CD14-positive monocyte (primary cell): ENCODE results near the gene ZFPM1. TPM values are rescaled to one million over a fixed set of nuclear protein-coding genes. Genes with fewer than 3 reads are reported as not detected.

Experiments
- DNase-seq, 3 donors: peaks; one replicate each; pipeline ENCODE4 v3.0.0-alpha.2; 2011 to 2022
- H2AFZ ChIP-seq: 2 replicates; pipeline ENCODE4 v1.6.0; 2012; ENCODE audit warnings: mild to moderate bottlenecking, low read depth, low read length, inconsistent platforms; ENCODE audit not compliant: insufficient read depth, poor library complexity, severe bottlenecking
- H3K27ac ChIP-seq, 2 donors: 1 replicate in 1 of 2; 2 replicates in 1 of 2; pipeline ENCODE4 v1.5.1; 2012 to 2013; ENCODE audit warnings: low read length in 2 of 2, control low read depth in 1 of 2, inconsistent platforms in 1 of 2, low read depth in 1 of 2, mild to moderate bottlenecking in 1 of 2
- H3K27me3 ChIP-seq, 2 donors: one replicate each; pipeline versions ENCODE4 v1.6.0 to v1.6.1; 2011 to 2013; ENCODE audit warnings: low read length in 2 of 2; ENCODE audit not compliant: control insufficient read depth in 2 of 2, insufficient read depth in 2 of 2
- H3K36me3 ChIP-seq, 2 donors: replicated peaks in 1 of 2; 1 replicate in 1 of 2; 2 replicates in 1 of 2; pipeline versions ENCODE4 v1.5.1 to v1.6.1; 2012 to 2013; ENCODE audit warnings: low read length in 2 of 2, control low read depth in 1 of 2, inconsistent platforms in 1 of 2, mild to moderate bottlenecking in 1 of 2; ENCODE audit not compliant: insufficient read depth in 2 of 2, control insufficient read depth in 1 of 2
- H3K4me1 ChIP-seq, 2 donors: 1 replicate in 1 of 2; 2 replicates in 1 of 2; pipeline versions ENCODE4 v1.5.1 to v1.6.1; 2012 to 2013; ENCODE audit warnings: low read length in 2 of 2, control low read depth in 1 of 2, inconsistent platforms in 1 of 2, mild to moderate bottlenecking in 1 of 2, moderate library complexity in 1 of 2; ENCODE audit not compliant: insufficient read depth in 2 of 2, control insufficient read depth in 1 of 2
- H3K4me2 ChIP-seq: replicated peaks from 2 replicates; pipeline ENCODE3; 2012; ENCODE audit warnings: low read length, moderate library complexity, mild to moderate bottlenecking; ENCODE audit not compliant: poor library complexity, severe bottlenecking; ENCODE audit errors: extremely low read depth
- H3K4me3 ChIP-seq, 3 experiments: fragments of 200-600 bp in 1 of 3; sonication (generic) in 1 of 3; replicated peaks in 1 of 3; 1 replicate in 2 of 3; 2 replicates in 1 of 3; pipeline ENCODE4 v1.5.1; 2011 to 2013; ENCODE audit warnings: low read length in 3 of 3, mild to moderate bottlenecking in 3 of 3, control low read depth in 2 of 3, low read depth in 2 of 3, inconsistent platforms in 1 of 3, moderate library complexity in 1 of 3
- H3K79me2 ChIP-seq: 2 replicates; pipeline ENCODE4 v1.6.0; 2012; ENCODE audit warnings: mild to moderate bottlenecking, control low read depth, inconsistent platforms, low read length, moderate library complexity; ENCODE audit not compliant: insufficient read depth
- H3K9ac ChIP-seq: 2 replicates; pipeline ENCODE4 v1.6.0; 2017; ENCODE audit warnings: low read length, mild to moderate bottlenecking; ENCODE audit not compliant: insufficient read depth, poor library complexity, severe bottlenecking
- H3K9me3 ChIP-seq, 2 donors: replicated peaks in 1 of 2; 1 replicate in 1 of 2; 2 replicates in 1 of 2; pipeline versions ENCODE4 v1.5.1 to v1.6.1; 2012 to 2013; ENCODE audit warnings: low read length in 2 of 2, control low read depth in 1 of 2; ENCODE audit not compliant: control insufficient read depth in 1 of 2, insufficient read depth in 1 of 2
- H4K20me1 ChIP-seq: 2 replicates; pipeline ENCODE4 v1.6.0; 2012; ENCODE audit warnings: mild to moderate bottlenecking, low read length, control low read depth, moderate library complexity; ENCODE audit not compliant: insufficient read depth
- H3K27ac Mint-ChIP-seq, 7 donors: one replicate each; pipeline ENCODE4 v1.8.0; 2020; ENCODE audit warnings: mild to moderate bottlenecking in 7 of 7, mixed read lengths in 7 of 7, moderate library complexity in 6 of 7, inconsistent platforms in 2 of 7
- H3K27me3 Mint-ChIP-seq, 3 donors: one replicate each; pipeline ENCODE4 v1.8.0; 2021 to 2022; ENCODE audit warnings: low read depth in 3 of 3, mild to moderate bottlenecking in 3 of 3, mixed read lengths in 3 of 3, moderate library complexity in 3 of 3, inconsistent platforms in 1 of 3
- H3K36me3 Mint-ChIP-seq, 2 donors: one replicate each; pipeline ENCODE4 v1.8.0; 2020; ENCODE audit warnings: mixed read lengths in 2 of 2, inconsistent platforms in 1 of 2, mild to moderate bottlenecking in 1 of 2
- H3K4me1 Mint-ChIP-seq: one replicate; pipeline ENCODE4 v1.8.0; 2020; ENCODE audit warnings: mild to moderate bottlenecking, mixed read lengths
- H3K4me3 Mint-ChIP-seq, 2 donors: one replicate each; pipeline ENCODE4 v1.8.0; 2020; ENCODE audit warnings: mild to moderate bottlenecking in 2 of 2, mixed read lengths in 2 of 2, moderate library complexity in 1 of 2
- H3K9me3 Mint-ChIP-seq, 7 donors: one replicate each; pipeline ENCODE4 v1.8.0; 2020 to 2022; ENCODE audit warnings: mixed read lengths in 7 of 7, mild to moderate bottlenecking in 6 of 7, moderate library complexity in 6 of 7, inconsistent platforms in 2 of 7
- WGBS: methylation state at CpG from one replicate; pipeline ENCODE4 v1.1.5; 2013; ENCODE audit warnings: missing lambda C conversion rate; ENCODE audit not compliant: insufficient coverage; 5-methylcytosine and 5-hydroxymethylcytosine counted together
- intact Hi-C, 2 donors: fragments of 100-400 bp; cut with micrococcal nuclease; formaldehyde crosslinking; loops; one replicate each; pipeline versions ENCODE4 v1.15.0 to v1.15.1; 2023
- polyA plus RNA-seq, 3 donors: library from polyadenylated mRNA; depleted of rRNA in 1 of 3; unstranded in 2 of 3; stranded (reverse) in 1 of 3; fragments of 300-500 nt in 2 of 3; fragments of >200 nt in 1 of 3; fragmentation: Illumina TruSeq in 2 of 3; gene quantifications; 1 replicate in 2 of 3; 2 replicates in 1 of 3; pipeline ENCODE4 v1.2.3, GENCODE V29; 2012 to 2021
- TF ChIP-seq, protein P1 (sequence below): fragments of 200-600 bp; IDR thresholded peaks from one replicate; pipeline ENCODE4 v1.8.0; 2022; ENCODE audit warnings: antibody characterized with exemption, mild to moderate bottlenecking

ZFPM1 gene
- polyA plus RNA-seq, 3 donors: 0.04 to 0.19 (median 0.12) TPM

- no peak for DNase-seq
- 98% methylated on average over 17 of the region's 20 CpGs for WGBS
- no peak overlapping the region for H3K4me3 Mint-ChIP-seq
- no peak overlapping the region for H3K9ac ChIP-seq
- H3K36me3 ChIP-seq: peaks cover 66 to 92% of the 10 kb centered on the region in 2 donors
- H2AFZ ChIP-seq: no peak overlapping the region
- no peak overlapping the region for H3K27ac ChIP-seq
- H3K4me3 ChIP-seq: no peak overlapping the region
- peaks cover 99% of the 10 kb centered on the region for H4K20me1 ChIP-seq
- intact Hi-C loops: loop anchor here in 1 of 2 donors (10.0 kb wide), 1 partner anchor 88 kb away; the partner anchor contains the start of gene MVD
- H3K27ac Mint-ChIP-seq: no peak overlapping the region
- no peaks in the 10 kb centered on the region for H3K27me3 ChIP-seq
- peaks cover 76 to 95% of the 10 kb centered on the region in 2 donors for H3K36me3 Mint-ChIP-seq
- no peaks in the 10 kb centered on the region for H3K9me3 ChIP-seq
- no peak overlapping the region for H3K4me2 ChIP-seq
- peaks cover 5% of the 10 kb centered on the region for H3K4me1 Mint-ChIP-seq
- H3K27me3 Mint-ChIP-seq: no peaks in the 10 kb centered on the region
- H3K4me1 ChIP-seq: peaks cover 0 to 1% of the 10 kb centered on the region in 2 donors
- H3K79me2 ChIP-seq: peaks cover 100% of the 10 kb centered on the region
- TF ChIP-seq, protein P1, sequence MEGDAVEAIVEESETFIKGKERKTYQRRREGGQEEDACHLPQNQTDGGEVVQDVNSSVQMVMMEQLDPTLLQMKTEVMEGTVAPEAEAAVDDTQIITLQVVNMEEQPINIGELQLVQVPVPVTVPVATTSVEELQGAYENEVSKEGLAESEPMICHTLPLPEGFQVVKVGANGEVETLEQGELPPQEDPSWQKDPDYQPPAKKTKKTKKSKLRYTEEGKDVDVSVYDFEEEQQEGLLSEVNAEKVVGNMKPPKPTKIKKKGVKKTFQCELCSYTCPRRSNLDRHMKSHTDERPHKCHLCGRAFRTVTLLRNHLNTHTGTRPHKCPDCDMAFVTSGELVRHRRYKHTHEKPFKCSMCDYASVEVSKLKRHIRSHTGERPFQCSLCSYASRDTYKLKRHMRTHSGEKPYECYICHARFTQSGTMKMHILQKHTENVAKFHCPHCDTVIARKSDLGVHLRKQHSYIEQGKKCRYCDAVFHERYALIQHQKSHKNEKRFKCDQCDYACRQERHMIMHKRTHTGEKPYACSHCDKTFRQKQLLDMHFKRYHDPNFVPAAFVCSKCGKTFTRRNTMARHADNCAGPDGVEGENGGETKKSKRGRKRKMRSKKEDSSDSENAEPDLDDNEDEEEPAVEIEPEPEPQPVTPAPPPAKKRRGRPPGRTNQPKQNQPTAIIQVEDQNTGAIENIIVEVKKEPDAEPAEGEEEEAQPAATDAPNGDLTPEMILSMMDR: no peak
- H3K9me3 Mint-ChIP-seq: peaks cover 0 to 5% (median 0%) of the 10 kb centered on the region in 7 donors
These were observed 124.1 kb downstream of the ZFPM1 start for GRCh38 chr16:88577166-88577565.

DNA sequence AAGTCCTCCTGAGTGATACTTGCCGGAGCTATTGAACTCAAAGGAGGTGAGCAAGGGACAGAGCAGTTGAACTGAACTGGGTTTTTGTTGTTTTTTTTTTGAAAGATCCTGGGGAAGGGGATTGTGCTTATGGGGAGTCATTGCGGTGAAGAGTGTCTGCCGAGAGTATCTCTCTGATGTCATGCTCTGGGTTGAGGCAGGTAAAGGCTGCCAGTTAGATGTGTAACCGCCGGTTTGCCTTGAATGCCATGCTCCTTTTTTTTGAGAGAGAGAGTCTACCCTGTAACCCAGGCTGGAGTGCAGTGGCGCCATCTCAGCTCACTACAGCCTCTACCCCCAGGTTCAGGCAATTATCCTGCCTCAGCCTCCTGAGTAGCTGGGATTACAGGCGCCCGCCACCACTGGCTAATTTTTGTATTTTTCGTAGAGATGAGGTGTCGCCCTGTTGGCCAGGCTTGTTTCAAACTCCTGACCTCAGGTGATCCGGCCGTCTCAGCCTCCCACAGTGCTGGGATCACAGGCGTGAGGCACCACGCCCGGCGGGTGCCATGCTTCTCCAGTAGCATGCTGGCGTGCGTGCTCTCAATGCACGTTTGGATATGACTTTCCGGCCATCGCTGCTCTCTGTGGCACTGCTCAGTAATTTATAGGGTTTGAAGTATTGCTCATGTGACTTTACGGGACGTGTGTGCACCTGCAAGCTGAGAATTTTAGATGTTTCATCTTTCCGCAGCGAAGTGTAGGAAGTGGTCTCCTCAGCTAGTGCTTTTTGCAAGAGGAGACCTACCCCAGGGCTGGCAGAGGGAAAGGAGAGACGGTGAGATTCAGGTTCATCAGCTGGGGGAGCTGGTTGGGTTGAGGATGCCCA, 125.6 kb downstream of the ZFPM1 start:
- no peak for DNase-seq
- Histone ChIP-seq H3K79me2 (peaks cover 100% of the 10 kb centered on the region), H3K36me3 (peaks cover 72 to 92% of the 10 kb centered on the region in 2 donors), H3K9ac (no peak overlapping the region), H3K4me2 (no peak overlapping the region), H3K27me3 (no peaks in the 10 kb centered on the region), H3K4me1 (no peaks in the 10 kb centered on the region), H2AFZ (no peak overlapping the region), H3K9me3 (no peaks in the 10 kb centered on the region), H3K27ac (no peak overlapping the region), H4K20me1 (peaks cover 99% of the 10 kb centered on the region), H3K4me3 (no peak overlapping the region)
- Mint-ChIP-seq H3K36me3 (peaks cover 79 to 97% of the 10 kb centered on the region in 2 donors), H3K4me1 (peaks cover 3% of the 10 kb centered on the region), H3K27ac (peak overlapping the region in 3 of 7 donors; percentile 2 to 66 (median 59)), H3K4me3 (no peak overlapping the region), H3K9me3 (peaks cover 0 to 5% (median 0%) of the 10 kb centered on the region in 7 donors), H3K27me3 (no peaks in the 10 kb centered on the region)
- TF ChIP-seq, protein P1: no peak
- intact Hi-C loops: loop anchor here in 1 of 2 donors (10.0 kb wide), 1 partner anchor 86 kb away; the partner anchor contains the start of gene MVD
- 96% methylated on average over 22 of the region's 26 CpGs for WGBS
